ENCODE results near the gene NFAM1. TPM values are rescaled to one million over a fixed set of nuclear protein-coding genes. Genes with fewer than 3 reads are reported as not detected.

NFAM1 gene
- total and polyA plus RNA-seq, 2 experiments from 2014 or later = 0.11 to 0.49 TPM

DNA sequence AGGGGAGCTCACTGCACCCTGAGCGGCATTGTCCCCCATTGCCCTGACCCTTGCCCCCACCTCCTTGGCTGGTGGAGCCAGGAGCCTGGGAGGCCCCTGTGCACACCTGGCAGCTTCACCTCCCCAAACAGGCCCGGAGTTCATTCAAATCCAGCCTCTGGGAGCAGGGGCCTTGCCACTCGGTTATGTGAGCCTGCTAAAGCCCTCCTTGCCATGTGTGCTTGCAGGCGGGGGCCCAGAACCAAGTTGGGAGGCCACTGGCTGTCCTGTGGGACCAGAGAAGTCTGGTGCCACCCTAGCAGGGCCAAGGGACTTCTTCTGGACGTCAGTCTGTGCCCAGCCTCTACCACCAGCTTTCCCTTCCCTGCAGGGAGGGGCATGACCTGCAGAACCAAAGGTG is 48.9 kb downstream of the NFAM1 start:
- no peak overlapping the region for H2AFZ ChIP-seq
- no peaks in the 10 kb centered on the region for H3K36me3 ChIP-seq (ENCODE audit: insufficient read depth)
- H3K4me2 ChIP-seq = no peak overlapping the region
- peaks cover 9% of the 10 kb centered on the region for H3K4me1 ChIP-seq (ENCODE audit: insufficient read depth)
- Mint-ChIP-seq H3K27me3 (ENCODE audit: insufficient read depth, low read depth, poor library complexity) (peaks cover 27% of the 10 kb centered on the region), H3K9me3 (peaks cover 6% of the 10 kb centered on the region; the same call in 2 of the 3 replicates), H3K4me1 (peaks cover 28% of the 10 kb centered on the region), H3K4me3 (no peak overlapping the region), H3K36me3 (ENCODE audit: low read depth) (peaks cover 4% of the 10 kb centered on the region; the same call in 1 of the 3 replicates), H3K27ac (no peak overlapping the region)
- H3K27me3 ChIP-seq (ENCODE audit: insufficient read depth) = no peaks in the 10 kb centered on the region
- no peak for DNase-seq (ENCODE audit: low spot score)
- no peaks in the 10 kb centered on the region for H3F3A ChIP-seq (replicated peaks; ENCODE audit: low read depth)
- H3K9me2 ChIP-seq (ENCODE audit: insufficient read depth) = no peaks in the 10 kb centered on the region
- no peak overlapping the region for H3K4me3 ChIP-seq
- TF ChIP-seq, protein P1, sequence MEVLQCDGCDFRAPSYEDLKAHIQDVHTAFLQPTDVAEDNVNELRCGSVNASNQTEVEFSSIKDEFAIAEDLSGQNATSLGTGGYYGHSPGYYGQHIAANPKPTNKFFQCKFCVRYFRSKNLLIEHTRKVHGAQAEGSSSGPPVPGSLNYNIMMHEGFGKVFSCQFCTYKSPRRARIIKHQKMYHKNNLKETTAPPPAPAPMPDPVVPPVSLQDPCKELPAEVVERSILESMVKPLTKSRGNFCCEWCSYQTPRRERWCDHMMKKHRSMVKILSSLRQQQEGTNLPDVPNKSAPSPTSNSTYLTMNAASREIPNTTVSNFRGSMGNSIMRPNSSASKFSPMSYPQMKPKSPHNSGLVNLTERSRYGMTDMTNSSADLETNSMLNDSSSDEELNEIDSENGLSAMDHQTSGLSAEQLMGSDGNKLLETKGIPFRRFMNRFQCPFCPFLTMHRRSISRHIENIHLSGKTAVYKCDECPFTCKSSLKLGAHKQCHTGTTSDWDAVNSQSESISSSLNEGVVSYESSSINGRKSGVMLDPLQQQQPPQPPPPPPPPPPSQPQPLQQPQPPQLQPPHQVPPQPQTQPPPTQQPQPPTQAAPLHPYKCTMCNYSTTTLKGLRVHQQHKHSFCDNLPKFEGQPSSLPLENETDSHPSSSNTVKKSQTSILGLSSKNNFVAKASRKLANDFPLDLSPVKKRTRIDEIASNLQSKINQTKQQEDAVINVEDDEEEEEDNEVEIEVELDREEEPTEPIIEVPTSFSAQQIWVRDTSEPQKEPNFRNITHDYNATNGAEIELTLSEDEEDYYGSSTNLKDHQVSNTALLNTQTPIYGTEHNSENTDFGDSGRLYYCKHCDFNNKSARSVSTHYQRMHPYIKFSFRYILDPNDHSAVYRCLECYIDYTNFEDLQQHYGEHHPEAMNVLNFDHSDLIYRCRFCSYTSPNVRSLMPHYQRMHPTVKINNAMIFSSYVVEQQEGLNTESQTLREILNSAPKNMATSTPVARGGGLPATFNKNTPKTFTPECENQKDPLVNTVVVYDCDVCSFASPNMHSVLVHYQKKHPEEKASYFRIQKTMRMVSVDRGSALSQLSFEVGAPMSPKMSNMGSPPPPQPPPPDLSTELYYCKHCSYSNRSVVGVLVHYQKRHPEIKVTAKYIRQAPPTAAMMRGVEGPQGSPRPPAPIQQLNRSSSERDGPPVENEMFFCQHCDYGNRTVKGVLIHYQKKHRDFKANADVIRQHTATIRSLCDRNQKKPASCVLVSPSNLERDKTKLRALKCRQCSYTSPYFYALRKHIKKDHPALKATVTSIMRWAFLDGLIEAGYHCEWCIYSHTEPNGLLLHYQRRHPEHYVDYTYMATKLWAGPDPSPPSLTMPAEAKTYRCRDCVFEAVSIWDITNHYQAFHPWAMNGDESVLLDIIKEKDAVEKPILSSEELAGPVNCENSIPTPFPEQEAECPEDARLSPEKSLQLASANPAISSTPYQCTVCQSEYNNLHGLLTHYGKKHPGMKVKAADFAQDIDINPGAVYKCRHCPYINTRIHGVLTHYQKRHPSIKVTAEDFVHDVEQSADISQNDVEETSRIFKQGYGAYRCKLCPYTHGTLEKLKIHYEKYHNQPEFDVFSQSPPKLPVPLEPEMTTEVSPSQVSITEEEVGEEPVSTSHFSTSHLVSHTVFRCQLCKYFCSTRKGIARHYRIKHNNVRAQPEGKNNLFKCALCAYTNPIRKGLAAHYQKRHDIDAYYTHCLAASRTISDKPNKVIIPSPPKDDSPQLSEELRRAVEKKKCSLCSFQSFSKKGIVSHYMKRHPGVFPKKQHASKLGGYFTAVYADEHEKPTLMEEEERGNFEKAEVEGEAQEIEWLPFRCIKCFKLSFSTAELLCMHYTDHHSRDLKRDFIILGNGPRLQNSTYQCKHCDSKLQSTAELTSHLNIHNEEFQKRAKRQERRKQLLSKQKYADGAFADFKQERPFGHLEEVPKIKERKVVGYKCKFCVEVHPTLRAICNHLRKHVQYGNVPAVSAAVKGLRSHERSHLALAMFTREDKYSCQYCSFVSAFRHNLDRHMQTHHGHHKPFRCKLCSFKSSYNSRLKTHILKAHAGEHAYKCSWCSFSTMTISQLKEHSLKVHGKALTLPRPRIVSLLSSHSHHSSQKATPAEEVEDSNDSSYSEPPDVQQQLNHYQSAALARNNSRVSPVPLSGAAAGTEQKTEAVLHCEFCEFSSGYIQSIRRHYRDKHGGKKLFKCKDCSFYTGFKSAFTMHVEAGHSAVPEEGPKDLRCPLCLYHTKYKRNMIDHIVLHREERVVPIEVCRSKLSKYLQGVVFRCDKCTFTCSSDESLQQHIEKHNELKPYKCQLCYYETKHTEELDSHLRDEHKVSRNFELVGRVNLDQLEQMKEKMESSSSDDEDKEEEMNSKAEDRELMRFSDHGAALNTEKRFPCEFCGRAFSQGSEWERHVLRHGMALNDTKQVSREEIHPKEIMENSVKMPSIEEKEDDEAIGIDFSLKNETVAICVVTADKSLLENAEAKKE (CRISPR knock-in tag; IDR thresholded peaks at IDR 0.05) = no peak
- TF ChIP-seq, protein P2, sequence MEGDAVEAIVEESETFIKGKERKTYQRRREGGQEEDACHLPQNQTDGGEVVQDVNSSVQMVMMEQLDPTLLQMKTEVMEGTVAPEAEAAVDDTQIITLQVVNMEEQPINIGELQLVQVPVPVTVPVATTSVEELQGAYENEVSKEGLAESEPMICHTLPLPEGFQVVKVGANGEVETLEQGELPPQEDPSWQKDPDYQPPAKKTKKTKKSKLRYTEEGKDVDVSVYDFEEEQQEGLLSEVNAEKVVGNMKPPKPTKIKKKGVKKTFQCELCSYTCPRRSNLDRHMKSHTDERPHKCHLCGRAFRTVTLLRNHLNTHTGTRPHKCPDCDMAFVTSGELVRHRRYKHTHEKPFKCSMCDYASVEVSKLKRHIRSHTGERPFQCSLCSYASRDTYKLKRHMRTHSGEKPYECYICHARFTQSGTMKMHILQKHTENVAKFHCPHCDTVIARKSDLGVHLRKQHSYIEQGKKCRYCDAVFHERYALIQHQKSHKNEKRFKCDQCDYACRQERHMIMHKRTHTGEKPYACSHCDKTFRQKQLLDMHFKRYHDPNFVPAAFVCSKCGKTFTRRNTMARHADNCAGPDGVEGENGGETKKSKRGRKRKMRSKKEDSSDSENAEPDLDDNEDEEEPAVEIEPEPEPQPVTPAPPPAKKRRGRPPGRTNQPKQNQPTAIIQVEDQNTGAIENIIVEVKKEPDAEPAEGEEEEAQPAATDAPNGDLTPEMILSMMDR (conservative IDR thresholded peaks at IDR 0.05; ENCODE audit: low read depth in 2 of 2) = no peak
- TF ChIP-seq NANOG (IDR thresholded peaks at IDR 0.05; ENCODE audit: borderline replicate concordance) = no peak
- TF ChIP-seq POLR2AphosphoS5 (IDR thresholded peaks at IDR 0.05; ENCODE audit: low read depth) = no peak
- H3K79me2 ChIP-seq (replicated peaks; ENCODE audit: insufficient read depth) = no peaks in the 10 kb centered on the region
- ATAC-seq = no peak
- H4K20me1 ChIP-seq (replicated peaks; ENCODE audit: insufficient read depth) = no peaks in the 10 kb centered on the region
- H3K27ac ChIP-seq (ENCODE audit: low read depth) = no peak overlapping the region

All from GM23338 (cell line).